ENCODE measurements around the gene EVI5L.

Gene EVI5L

GRCh38 chr19:7829561-7830271, at the start of gene EVI5L:
Gene EVI5L (plus strand): TSS chr19:7830218. CDS start chr19:7846543, 16,325 bp downstream.
- H3K27ac ChIP-seq (ENCODE audit: low read depth, low read length) = no peak within 1 kb of the TSS
- no peaks in the 10 kb centered on the region for H3K27me3 ChIP-seq (ENCODE audit: control insufficient read depth in 5 of 5, insufficient read depth in 4 of 5, low read length in 5 of 5)
- H3K9me3 ChIP-seq (ENCODE audit: control insufficient read depth in 5 of 5, low read length in 5 of 5) = no peaks in the 10 kb centered on the region
- peak within 1 kb of the TSS in 4 of 5 donors; percentile 37 to 62 (median 56) for H3K9ac ChIP-seq (ENCODE audit: low read length in 5 of 5)
- peaks cover 3 to 37% (median 35%) of the 10 kb centered on the region in 5 donors for H3K4me1 ChIP-seq (ENCODE audit: control insufficient read depth in 5 of 5, insufficient read depth in 5 of 5, low read length in 5 of 5)
- no peaks in the 10 kb centered on the region for H3K36me3 ChIP-seq (ENCODE audit: control insufficient read depth in 5 of 5, insufficient read depth in 5 of 5, low read length in 5 of 5)
- H3K4me3 ChIP-seq (ENCODE audit: low read depth in 1 of 5, low read length in 5 of 5) = peak within 1 kb of the TSS; percentile 51 to 67 (median 62)

DNA sequence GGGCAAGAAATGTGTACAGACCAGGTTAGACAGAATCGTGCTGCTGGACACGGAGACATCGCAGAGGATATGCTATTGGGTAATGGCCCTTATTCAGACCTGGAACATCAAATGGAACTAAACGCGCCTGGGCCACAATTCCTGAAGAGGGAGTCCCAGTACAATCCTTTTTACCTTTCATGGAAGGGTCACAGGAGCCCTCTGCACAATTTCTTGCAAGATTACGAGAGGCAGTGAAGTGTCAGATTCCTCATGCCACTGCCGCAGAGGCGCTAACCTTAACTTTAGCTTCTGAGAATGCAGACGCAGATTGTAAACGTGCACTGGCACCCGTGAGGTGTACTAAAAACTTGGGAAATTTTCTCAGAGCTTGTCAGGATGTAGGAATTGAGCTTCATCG, 48.9 kb upstream of the EVI5L start:
- no peaks in the 10 kb centered on the region for H3K36me3 ChIP-seq (ENCODE audit: control insufficient read depth in 5 of 5, insufficient read depth in 5 of 5, low read length in 5 of 5)
- no peak overlapping the region for H3K4me3 ChIP-seq (ENCODE audit: low read depth in 1 of 5, low read length in 5 of 5)
- H3K27me3 ChIP-seq (ENCODE audit: control insufficient read depth in 5 of 5, insufficient read depth in 4 of 5, low read length in 5 of 5) = peaks cover 4 to 15% (median 11%) of the 10 kb centered on the region in 5 donors
- peaks cover 0 to 12% (median 0%) of the 10 kb centered on the region in 5 donors for H3K4me1 ChIP-seq (ENCODE audit: control insufficient read depth in 5 of 5, insufficient read depth in 5 of 5, low read length in 5 of 5)
- no peak overlapping the region for H3K9ac ChIP-seq (ENCODE audit: low read length in 5 of 5)
- peaks cover 0 to 7% (median 2%) of the 10 kb centered on the region in 5 donors for H3K9me3 ChIP-seq (ENCODE audit: control insufficient read depth in 5 of 5, low read length in 5 of 5)
- no peak overlapping the region for H3K27ac ChIP-seq (ENCODE audit: low read depth, low read length)

DNA sequence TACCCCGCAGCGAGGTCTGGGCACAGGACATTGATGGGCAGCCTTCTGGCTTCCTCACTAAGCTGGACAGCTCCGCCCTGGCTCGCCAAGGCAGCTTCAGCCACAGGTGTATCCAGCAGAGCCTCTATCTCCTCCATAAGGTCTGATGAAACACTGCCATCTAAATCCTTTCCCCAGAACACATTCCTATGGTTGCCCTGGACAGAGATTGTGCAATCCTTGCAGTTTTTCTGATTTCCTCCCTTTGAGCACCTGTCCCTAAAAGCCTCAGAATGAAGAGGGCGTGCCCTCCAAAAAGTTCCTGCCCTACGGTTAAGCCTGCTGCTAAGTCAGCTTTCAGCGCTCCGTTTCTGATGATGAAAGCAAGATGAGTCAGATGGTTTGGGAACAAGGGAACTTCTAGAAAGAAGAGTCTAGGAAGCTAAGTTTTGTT, 46.0 kb upstream of the EVI5L start:
- Histone ChIP-seq H3K36me3 (ENCODE audit: control insufficient read depth in 5 of 5, insufficient read depth in 5 of 5, low read length in 5 of 5) (no peaks in the 10 kb centered on the region), H3K9me3 (ENCODE audit: control insufficient read depth in 5 of 5, low read length in 5 of 5) (peaks cover 0 to 7% (median 2%) of the 10 kb centered on the region in 5 donors), H3K27me3 (ENCODE audit: control insufficient read depth in 5 of 5, insufficient read depth in 4 of 5, low read length in 5 of 5) (peaks cover 21 to 30% (median 25%) of the 10 kb centered on the region in 5 donors), H3K4me3 (ENCODE audit: low read depth in 1 of 5, low read length in 5 of 5) (no peak overlapping the region), H3K27ac (ENCODE audit: low read depth, low read length) (no peak overlapping the region), H3K9ac (ENCODE audit: low read length in 5 of 5) (no peak overlapping the region), H3K4me1 (ENCODE audit: control insufficient read depth in 5 of 5, insufficient read depth in 5 of 5, low read length in 5 of 5) (peaks cover 0 to 8% (median 1%) of the 10 kb centered on the region in 5 donors)

GRCh38 chr19:7784856-7785255, 45.2 kb upstream of the EVI5L start:
- Histone ChIP-seq H3K4me3 (ENCODE audit: low read depth in 1 of 5, low read length in 5 of 5) (no peak overlapping the region), H3K4me1 (ENCODE audit: control insufficient read depth in 5 of 5, insufficient read depth in 5 of 5, low read length in 5 of 5) (peaks cover 0 to 13% (median 4%) of the 10 kb centered on the region in 5 donors), H3K27me3 (ENCODE audit: control insufficient read depth in 5 of 5, insufficient read depth in 4 of 5, low read length in 5 of 5) (peaks cover 23 to 36% (median 26%) of the 10 kb centered on the region in 5 donors), H3K36me3 (ENCODE audit: control insufficient read depth in 5 of 5, insufficient read depth in 5 of 5, low read length in 5 of 5) (no peaks in the 10 kb centered on the region), H3K27ac (ENCODE audit: low read depth, low read length) (no peak overlapping the region), H3K9ac (ENCODE audit: low read length in 5 of 5) (no peak overlapping the region), H3K9me3 (ENCODE audit: control insufficient read depth in 5 of 5, low read length in 5 of 5) (peaks cover 0 to 7% (median 2%) of the 10 kb centered on the region in 5 donors)

GRCh38 chr19:7787141-7787540, 42.9 kb upstream of the EVI5L start:
- Histone ChIP-seq H3K27me3 (ENCODE audit: control insufficient read depth in 5 of 5, insufficient read depth in 4 of 5, low read length in 5 of 5) (peaks cover 26 to 38% (median 32%) of the 10 kb centered on the region in 5 donors), H3K9me3 (ENCODE audit: control insufficient read depth in 5 of 5, low read length in 5 of 5) (peaks cover 0 to 7% (median 2%) of the 10 kb centered on the region in 5 donors), H3K4me3 (ENCODE audit: low read depth in 1 of 5, low read length in 5 of 5) (peak overlapping the region in 4 of 5 donors; percentile 36 to 63 (median 42)), H3K4me1 (ENCODE audit: control insufficient read depth in 5 of 5, insufficient read depth in 5 of 5, low read length in 5 of 5) (peaks cover 0 to 13% (median 4%) of the 10 kb centered on the region in 5 donors), H3K27ac (ENCODE audit: low read depth, low read length) (no peak overlapping the region), H3K9ac (ENCODE audit: low read length in 5 of 5) (no peak overlapping the region), H3K36me3 (ENCODE audit: control insufficient read depth in 5 of 5, insufficient read depth in 5 of 5, low read length in 5 of 5) (peaks cover 0 to 4% (median 0%) of the 10 kb centered on the region in 5 donors)

- H3K27me3 ChIP-seq (ENCODE audit: control insufficient read depth in 5 of 5, insufficient read depth in 4 of 5, low read length in 5 of 5) = peaks cover 26 to 38% (median 32%) of the 10 kb centered on the region in 5 donors
- H3K9ac ChIP-seq (ENCODE audit: low read length in 5 of 5) = no peak overlapping the region
- H3K27ac ChIP-seq (ENCODE audit: low read depth, low read length) = no peak overlapping the region
- peaks cover 0 to 7% (median 2%) of the 10 kb centered on the region in 5 donors for H3K9me3 ChIP-seq (ENCODE audit: control insufficient read depth in 5 of 5, low read length in 5 of 5)
- peaks cover 0 to 4% (median 0%) of the 10 kb centered on the region in 5 donors for H3K36me3 ChIP-seq (ENCODE audit: control insufficient read depth in 5 of 5, insufficient read depth in 5 of 5, low read length in 5 of 5)
- peak overlapping the region; percentile 12 to 63 (median 37) for H3K4me3 ChIP-seq (ENCODE audit: low read depth in 1 of 5, low read length in 5 of 5)
- H3K4me1 ChIP-seq (ENCODE audit: control insufficient read depth in 5 of 5, insufficient read depth in 5 of 5, low read length in 5 of 5) = peaks cover 0 to 13% (median 4%) of the 10 kb centered on the region in 5 donors
These were observed 42.3 kb upstream of the EVI5L start for GRCh38 chr19:7787602-7788177.

DNA sequence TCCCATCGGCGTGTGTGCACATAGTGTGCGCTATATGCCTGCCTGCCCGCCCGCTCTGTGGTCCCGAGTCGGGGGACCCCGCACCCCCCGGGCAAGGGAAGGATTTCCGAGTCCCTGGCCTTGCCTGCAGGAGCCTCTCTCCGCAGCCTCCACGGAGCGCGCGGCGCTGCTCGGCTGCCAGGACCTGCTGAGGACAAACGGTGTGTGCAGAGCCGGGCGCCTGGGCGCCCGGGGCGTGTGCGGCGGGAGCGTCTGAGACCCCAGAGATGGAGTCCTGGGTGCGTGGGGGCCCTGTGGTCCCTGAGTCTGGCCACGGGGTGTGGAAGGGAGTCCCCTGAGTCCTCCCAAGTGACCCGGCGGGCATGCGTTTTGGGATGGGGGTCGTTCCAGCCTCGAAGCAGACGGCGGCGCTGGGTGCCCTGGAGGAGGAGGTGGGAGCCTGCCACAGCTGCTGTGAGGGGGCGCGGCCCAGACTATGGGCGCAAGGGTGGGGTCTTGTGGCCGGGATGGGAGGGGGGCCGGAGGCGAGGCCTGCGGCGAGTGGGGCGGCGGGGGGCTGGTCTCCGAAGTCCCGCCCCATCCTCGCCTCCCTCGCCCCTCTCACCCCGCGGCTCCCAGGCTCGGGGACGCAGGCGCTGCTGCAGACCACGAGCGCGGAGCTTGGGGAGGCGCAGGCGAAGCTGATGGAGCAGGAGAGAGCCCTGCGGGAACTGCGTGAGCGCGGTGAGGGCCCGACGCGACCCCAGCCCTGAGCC, 41.7 kb upstream of the EVI5L start:
- H3K36me3 ChIP-seq (ENCODE audit: control insufficient read depth in 5 of 5, insufficient read depth in 5 of 5, low read length in 5 of 5) = peaks cover 0 to 4% (median 0%) of the 10 kb centered on the region in 5 donors
- H3K4me1 ChIP-seq (ENCODE audit: control insufficient read depth in 5 of 5, insufficient read depth in 5 of 5, low read length in 5 of 5) = peaks cover 0 to 13% (median 4%) of the 10 kb centered on the region in 5 donors
- no peak overlapping the region for H3K9ac ChIP-seq (ENCODE audit: low read length in 5 of 5)
- peaks cover 26 to 38% (median 32%) of the 10 kb centered on the region in 5 donors for H3K27me3 ChIP-seq (ENCODE audit: control insufficient read depth in 5 of 5, insufficient read depth in 4 of 5, low read length in 5 of 5)
- no peak overlapping the region for H3K27ac ChIP-seq (ENCODE audit: low read depth, low read length)
- peak overlapping the region in 4 of 5 donors; percentile 12 to 63 (median 42) for H3K4me3 ChIP-seq (ENCODE audit: low read depth in 1 of 5, low read length in 5 of 5)
- peaks cover 2 to 7% (median 3%) of the 10 kb centered on the region in 5 donors for H3K9me3 ChIP-seq (ENCODE audit: control insufficient read depth in 5 of 5, low read length in 5 of 5)

DNA sequence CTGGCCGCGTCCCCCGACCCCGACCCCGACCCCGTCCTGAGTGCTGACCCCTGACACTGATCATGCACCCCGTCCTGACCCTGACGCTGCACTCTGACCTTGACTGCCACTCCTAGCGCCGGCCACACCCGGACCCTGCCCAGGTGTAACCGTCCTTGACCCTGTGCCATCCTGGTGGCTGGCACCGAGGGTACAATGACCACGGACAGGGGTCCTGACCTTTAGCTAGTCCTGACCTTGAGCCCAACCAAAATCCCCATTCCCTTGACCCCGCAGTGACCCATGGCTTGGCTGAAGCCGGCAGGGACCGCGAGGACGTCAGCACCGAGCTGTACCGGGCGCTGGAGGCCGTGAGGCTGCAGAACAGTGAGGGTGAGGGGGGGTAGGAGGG, 41.1 kb upstream of the EVI5L start:
- peaks cover 0 to 7% (median 2%) of the 10 kb centered on the region in 5 donors for H3K9me3 ChIP-seq (ENCODE audit: control insufficient read depth in 5 of 5, low read length in 5 of 5)
- H3K36me3 ChIP-seq (ENCODE audit: control insufficient read depth in 5 of 5, insufficient read depth in 5 of 5, low read length in 5 of 5) = peaks cover 0 to 4% (median 0%) of the 10 kb centered on the region in 5 donors
- no peak overlapping the region for H3K27ac ChIP-seq (ENCODE audit: low read depth, low read length)
- peaks cover 21 to 36% (median 28%) of the 10 kb centered on the region in 5 donors for H3K27me3 ChIP-seq (ENCODE audit: control insufficient read depth in 5 of 5, insufficient read depth in 4 of 5, low read length in 5 of 5)
- no peak overlapping the region for H3K9ac ChIP-seq (ENCODE audit: low read length in 5 of 5)
- H3K4me1 ChIP-seq (ENCODE audit: control insufficient read depth in 5 of 5, insufficient read depth in 5 of 5, low read length in 5 of 5) = peaks cover 0 to 9% (median 0%) of the 10 kb centered on the region in 5 donors
- H3K4me3 ChIP-seq (ENCODE audit: low read depth in 1 of 5, low read length in 5 of 5) = peak overlapping the region in 2 of 5 donors; percentile 3 to 46

GRCh38 chr19:7789447-7789846, 40.6 kb upstream of the EVI5L start:
- Histone ChIP-seq H3K9me3 (ENCODE audit: control insufficient read depth in 5 of 5, low read length in 5 of 5) (peaks cover 0 to 6% (median 2%) of the 10 kb centered on the region in 5 donors), H3K4me1 (ENCODE audit: control insufficient read depth in 5 of 5, insufficient read depth in 5 of 5, low read length in 5 of 5) (peaks cover 0 to 7% (median 0%) of the 10 kb centered on the region in 5 donors), H3K9ac (ENCODE audit: low read length in 5 of 5) (no peak overlapping the region), H3K27me3 (ENCODE audit: control insufficient read depth in 5 of 5, insufficient read depth in 4 of 5, low read length in 5 of 5) (peaks cover 21 to 32% (median 28%) of the 10 kb centered on the region in 5 donors), H3K36me3 (ENCODE audit: control insufficient read depth in 5 of 5, insufficient read depth in 5 of 5, low read length in 5 of 5) (peaks cover 0 to 4% (median 0%) of the 10 kb centered on the region in 5 donors), H3K4me3 (ENCODE audit: low read depth in 1 of 5, low read length in 5 of 5) (peak overlapping the region in 1 of 5 donors; percentile 46), H3K27ac (ENCODE audit: low read depth, low read length) (no peak overlapping the region)
